IMR-90 (cell line): ENCODE results near the gene SLC39A11. TPM values are rescaled to one million over a fixed set of nuclear protein-coding genes. Genes with fewer than 3 reads are reported as not detected.

Source experiments
- ATAC-seq: fragments of 200-7000 bp; cut with Tn5 transposase; 2 replicates; pipeline ENCODE4 v1.9.1; 2020; ENCODE audit warnings: low read depth, mild to moderate bottlenecking, moderate library complexity
- BruUV-seq: library from RNA; stranded (reverse); fragments of 400-500 nt; replicated peaks from 2 replicates; lab custom pipeline; 2021; lab: Mats Ljungman, UMichigan
- CTCF ChIA-PET: fragments of 300-600 bp; formaldehyde crosslinking; extraction: SDS; loops from one replicate; lab custom pipeline; 2021; ENCODE audit warnings: antibody characterized with exemption; lab: Yijun Ruan, JAX
- POLR2A ChIA-PET: fragments of 300-600 bp; sonication (Branson Sonifier 250); formaldehyde crosslinking; loops from one replicate; lab custom pipeline; 2022; ENCODE audit warnings: antibody characterized with exemption; ENCODE audit not compliant: unreplicated experiment; lab: Charles Lee
- DNase-seq: peaks from one replicate; pipeline ENCODE4 v3.0.0; 2013
- H2AFZ ChIP-seq: replicated peaks from 2 replicates; pipeline ENCODE3; 2013; ENCODE audit warnings: low read length, mild to moderate bottlenecking; ENCODE audit not compliant: poor library complexity
- H2AK5ac ChIP-seq: 2 replicates; pipeline ENCODE4 v1.6.1; 2013; ENCODE audit warnings: low read depth, low read length, inconsistent platforms
- H2AK9ac ChIP-seq: replicated peaks from 2 replicates; pipeline ENCODE3; 2013; ENCODE audit warnings: mild to moderate bottlenecking, low read depth, low read length, moderate library complexity; ENCODE audit not compliant: poor library complexity
- H2BK120ac ChIP-seq: 2 replicates; pipeline ENCODE4 v1.6.1; 2013; ENCODE audit warnings: low read depth, low read length, inconsistent platforms
- H2BK15ac ChIP-seq: 3 replicates; pipeline ENCODE4 v1.6.1; 2013; ENCODE audit warnings: low read depth, low read length, inconsistent platforms
- H2BK20ac ChIP-seq: 2 replicates; pipeline ENCODE4 v1.6.1; 2013; ENCODE audit warnings: low read depth, mild to moderate bottlenecking, inconsistent platforms, low read length, moderate library complexity
- H2BK5ac ChIP-seq: 2 replicates; pipeline ENCODE4 v1.6.1; 2013; ENCODE audit warnings: mild to moderate bottlenecking, low read depth, low read length, inconsistent platforms; ENCODE audit not compliant: poor library complexity, severe bottlenecking
- H3K14ac ChIP-seq: replicated peaks from 2 replicates; pipeline ENCODE4 v1.6.1; 2013; ENCODE audit warnings: low read depth, low read length, inconsistent platforms
- H3K18ac ChIP-seq: 2 replicates; pipeline ENCODE4 v1.6.1; 2013; ENCODE audit warnings: low read depth, low read length, control low read depth
- H3K23ac ChIP-seq: 2 replicates; pipeline ENCODE4 v1.6.1; 2013; ENCODE audit warnings: low read depth, low read length, inconsistent platforms
- H3K27ac ChIP-seq: 2 replicates; pipeline ENCODE4 v1.5.1; 2013; ENCODE audit warnings: mild to moderate bottlenecking, control low read depth, low read length; ENCODE audit not compliant: insufficient read depth
- H3K27me3 ChIP-seq: 2 replicates; pipeline ENCODE4 v1.6.1; 2013; ENCODE audit warnings: low read length; ENCODE audit not compliant: control insufficient read depth, insufficient read depth
- H3K36me3 ChIP-seq: 2 replicates; pipeline ENCODE4 v1.6.1; 2013; ENCODE audit warnings: low read length, mixed read lengths; ENCODE audit not compliant: control insufficient read depth, insufficient read depth
- H3K4ac ChIP-seq: 2 replicates; pipeline ENCODE4 v1.6.1; 2013; ENCODE audit warnings: low read depth, low read length, inconsistent platforms
- H3K4me1 ChIP-seq: 2 replicates; pipeline ENCODE4 v1.6.1; 2013; ENCODE audit warnings: low read length, mixed read lengths; ENCODE audit not compliant: control insufficient read depth, insufficient read depth
- H3K4me2 ChIP-seq: 2 replicates; pipeline ENCODE4 v1.6.1; 2013; ENCODE audit warnings: low read depth, mild to moderate bottlenecking, control low read depth, low read length, moderate library complexity
- H3K4me3 ChIP-seq: 2 replicates; pipeline ENCODE4 v1.5.1; 2013; ENCODE audit warnings: low read depth, mild to moderate bottlenecking, control low read depth, low read length, moderate library complexity; ENCODE audit not compliant: insufficient read depth
- H3K56ac ChIP-seq: 2 replicates; pipeline ENCODE4 v1.6.1; 2013; ENCODE audit warnings: low read length, inconsistent platforms; ENCODE audit not compliant: insufficient read depth; ENCODE audit errors: extremely low read depth
- H3K79me1 ChIP-seq, 2 experiments: 2 replicates each; pipeline ENCODE4 v1.6.1; 2013; ENCODE audit warnings: low read length in 2 of 2, inconsistent platforms in 1 of 2, low read depth in 1 of 2
- H3K9ac ChIP-seq: 2 replicates; pipeline ENCODE4 v1.6.1; 2013; ENCODE audit warnings: low read depth, low read length, control low read depth
- H3K9me1 ChIP-seq: 2 replicates; pipeline ENCODE4 v1.6.1; 2013; ENCODE audit warnings: low read length, inconsistent platforms; ENCODE audit not compliant: insufficient read depth
- H3K9me3 ChIP-seq: 2 replicates; pipeline ENCODE4 v1.6.1; 2013; ENCODE audit warnings: low read length; ENCODE audit not compliant: control insufficient read depth, insufficient read depth
- H4K20me1 ChIP-seq: 2 replicates; pipeline ENCODE4 v1.6.1; 2013; ENCODE audit warnings: low read length, inconsistent platforms; ENCODE audit not compliant: insufficient read depth
- H4K5ac ChIP-seq: 2 replicates; pipeline ENCODE4 v1.6.1; 2013; ENCODE audit warnings: mild to moderate bottlenecking, low read depth, low read length, control low read depth
- H4K8ac ChIP-seq, 2 experiments: 2 replicates each; pipeline ENCODE4 v1.6.1; 2013; ENCODE audit warnings: low read depth in 2 of 2, low read length in 2 of 2, control low read depth in 1 of 2, inconsistent platforms in 1 of 2
- H4K91ac ChIP-seq: 2 replicates; pipeline ENCODE4 v1.6.1; 2013; ENCODE audit warnings: low read depth, low read length, inconsistent platforms; ENCODE audit not compliant: insufficient read depth
- BHLHE40 ChIP-seq: fragments of 150-350 bp; IDR thresholded peaks from 2 replicates; pipeline ENCODE4 v1.6.1; 2016; ENCODE audit warnings: mild to moderate bottlenecking, low read depth, low read length
- FOS ChIP-seq: fragments of 150-350 bp; IDR thresholded peaks from 2 replicates; pipeline ENCODE4 v1.6.1; 2016; ENCODE audit warnings: low read depth, low read length
- WGBS, 2 experiments: methylation state at CpG; one replicate each; pipeline versions ENCODE4 v1.1.5 to v1.1.7; 2013; ENCODE audit warnings: missing lambda C conversion rate in 2 of 2; ENCODE audit not compliant: insufficient read length in 1 of 2; ENCODE audit errors: extremely low coverage in 2 of 2; 5-methylcytosine and 5-hydroxymethylcytosine counted together
- dilution Hi-C: fragments of 300-500 bp; cut with HindIII; formaldehyde crosslinking; loops from one replicate; pipeline ENCODE4 v1.14.3; 2018; ENCODE audit warnings: low sequenced_read_pairs; ENCODE audit not compliant: unreplicated experiment
- in situ Hi-C: fragments of 300-500 bp; cut with MboI; formaldehyde crosslinking; loops from 3 replicates; pipeline ENCODE4 v1.14.3; 2019; ENCODE audit warnings: low sequenced_read_pairs, inconsistent platforms, mixed read lengths
- intact Hi-C: fragments of 100-400 bp; cut with micrococcal nuclease; formaldehyde crosslinking; loops from 2 replicates; pipeline ENCODE4 v1.10.0; 2022
- polyA plus RNA-seq, 3 experiments: library from polyadenylated mRNA; depleted of rRNA; stranded (reverse); fragments of >200 nt; gene quantifications; 2 replicates each; pipeline ENCODE4 v1.2.3, GENCODE V29; 2012; ENCODE audit warnings: low replicate concordance in 1 of 3
- total RNA-seq: library from RNA; depleted of rRNA; stranded (reverse); fragments of >200 nt; gene quantifications from 2 replicates; pipeline ENCODE4 v1.2.3, GENCODE V29; 2012

The SLC39A11 gene
- total and polyA plus RNA-seq, 2 of the 4 experiments (the other 2 are of a cell fraction), result 8.8 to 14.3 TPM

- CTCF ChIA-PET, result no interaction called here
Measured at GRCh38 chr17:72702136-72702735, 390.3 kb downstream of the SLC39A11 start.

More at GRCh38 chr17:72702136-72702735, 390.3 kb downstream of the SLC39A11 start:
- no peak overlapping the region for H3K9ac ChIP-seq
- H4K20me1 ChIP-seq, result no peaks in the 10 kb centered on the region
- no TSS peak for BruUV-seq
- peaks cover 9% of the 10 kb centered on the region for H3K9me1 ChIP-seq
- no peak overlapping the region for H3K56ac ChIP-seq
- H4K5ac ChIP-seq, result no peak overlapping the region
- H2BK120ac ChIP-seq, result no peak overlapping the region
- WGBS, 2 experiments, result 100% methylated on average over 1 of the region's 6 CpGs; no CpG with 5 or more reads in 1 of the 2 experiments
- 0 out of 4 replicates have a peak overlapping the region, but pooled peaks of 1 of the 2 experiments have one; percentile 26 for H4K8ac ChIP-seq
- H4K91ac ChIP-seq, result no peak overlapping the region
- H2AK9ac ChIP-seq, result no peak overlapping the region
- no peaks in the 10 kb centered on the region for H3K36me3 ChIP-seq
- H3K18ac ChIP-seq, result no peak overlapping the region
- DNase-seq (peak; percentile 77), ATAC-seq (peak; percentile 18; the same call in 1 of the 2 replicates)
- H3K4me2 ChIP-seq, result no peak overlapping the region
- 0 out of 2 replicates have a peak overlapping the region, but pooled peaks have one; percentile 12 for H2AK5ac ChIP-seq
- H2AFZ ChIP-seq, result no peak overlapping the region
- POLR2A ChIA-PET, result no interaction called here
- H3K9me3 ChIP-seq, result no peaks in the 10 kb centered on the region
- H3K27ac ChIP-seq, result no peak overlapping the region
- no peak overlapping the region for H2BK15ac ChIP-seq
- H3K27me3 ChIP-seq, result no peaks in the 10 kb centered on the region
- intact Hi-C loops (no loop called here), dilution Hi-C loops (no loop called here), in situ Hi-C loops (no loop called here)
- peaks cover 10% of the 10 kb centered on the region for H3K4me1 ChIP-seq
- TF ChIP-seq BHLHE40 (no peak), FOS (0 out of 2 replicates have a peak, but pooled peaks have one; percentile 25)
- no peak overlapping the region for H2BK5ac ChIP-seq
- H2BK20ac ChIP-seq, result no peak overlapping the region
- no peaks in the 10 kb centered on the region for H3K79me1 ChIP-seq
- 0 out of 2 replicates have a peak overlapping the region, but pooled peaks have one; percentile 14 for H3K14ac ChIP-seq
- H3K4ac ChIP-seq, result peak overlapping the region; percentile 6; the same call in 1 of the 2 replicates
- no peak overlapping the region for H3K23ac ChIP-seq
- no peak overlapping the region for H3K4me3 ChIP-seq
